RWPE2 (cell line): Measurements from ENCODE around the gene BFSP2.

Source experiments
- ATAC-seq: fragments of 200-7000 bp; cut with Tn5 transposase; 3 replicates; pipeline ENCODE4 v1.9.1; 2021; ENCODE audit warnings: low read depth
- DNase-seq: peaks from one replicate; pipeline ENCODE4 v3.0.0-alpha.2; 2020; ENCODE audit warnings: low spot score
- H3K27ac ChIP-seq: fragments of 450-650 bp; 2 replicates; pipeline ENCODE4 v1.5.1; 2017; ENCODE audit warnings: mild to moderate bottlenecking; ENCODE audit not compliant: poor library complexity, severe bottlenecking
- H3K27me3 ChIP-seq: fragments of 250-450 bp; sonication (Bioruptor Pico); 2 replicates; pipeline ENCODE4 v1.5.1; 2021; ENCODE audit warnings: mild to moderate bottlenecking, moderate library complexity; ENCODE audit not compliant: insufficient read depth, poor library complexity, severe bottlenecking
- H3K36me3 ChIP-seq: fragments of 250-450 bp; sonication (Bioruptor Pico); 2 replicates; pipeline ENCODE4 v1.5.1; 2020; ENCODE audit warnings: low read depth, mild to moderate bottlenecking, moderate library complexity
- H3K4me1 ChIP-seq: fragments of 250-450 bp; sonication (Bioruptor Pico); 2 replicates; pipeline ENCODE4 v1.5.1; 2021; ENCODE audit warnings: mild to moderate bottlenecking, moderate library complexity; ENCODE audit not compliant: insufficient read depth, poor library complexity, severe bottlenecking
- H3K4me3 ChIP-seq: fragments of 250-450 bp; sonication (Bioruptor Pico); 2 replicates; pipeline ENCODE4 v1.5.1; 2021; ENCODE audit warnings: mild to moderate bottlenecking, moderate library complexity; ENCODE audit not compliant: severe bottlenecking
- H3K9me3 ChIP-seq: fragments of 250-450 bp; sonication (Bioruptor Pico); 2 replicates; pipeline ENCODE4 v1.5.1; 2021; ENCODE audit warnings: mild to moderate bottlenecking, moderate library complexity; ENCODE audit not compliant: severe bottlenecking
- CTCF ChIP-seq: fragments of 450-650 bp; IDR thresholded peaks from one replicate; pipeline ENCODE4 v1.5.1; 2017; ENCODE audit warnings: mild to moderate bottlenecking, moderate library complexity; ENCODE audit not compliant: poor library complexity, severe bottlenecking

BFSP2 gene

GRCh38 chr3:133474251-133474801 is 74.5 kb downstream of the BFSP2 start:
- Histone ChIP-seq H3K4me1 (no peaks in the 10 kb centered on the region), H3K27me3 (no peaks in the 10 kb centered on the region), H3K4me3 (no peak overlapping the region), H3K36me3 (no peaks in the 10 kb centered on the region), H3K9me3 (no peaks in the 10 kb centered on the region), H3K27ac (no peak overlapping the region)
- no peak for TF ChIP-seq CTCF
- DNase-seq (no peak), ATAC-seq (no peak)

GRCh38 chr3:133474817-133475216 is 75.0 kb downstream of the BFSP2 start:
- ATAC-seq (no peak), DNase-seq (no peak)
- no peak for TF ChIP-seq CTCF
- Histone ChIP-seq H3K4me3 (no peak overlapping the region), H3K36me3 (no peaks in the 10 kb centered on the region), H3K27me3 (no peaks in the 10 kb centered on the region), H3K9me3 (no peaks in the 10 kb centered on the region), H3K4me1 (peaks cover 5% of the 10 kb centered on the region), H3K27ac (no peak overlapping the region)

DNA sequence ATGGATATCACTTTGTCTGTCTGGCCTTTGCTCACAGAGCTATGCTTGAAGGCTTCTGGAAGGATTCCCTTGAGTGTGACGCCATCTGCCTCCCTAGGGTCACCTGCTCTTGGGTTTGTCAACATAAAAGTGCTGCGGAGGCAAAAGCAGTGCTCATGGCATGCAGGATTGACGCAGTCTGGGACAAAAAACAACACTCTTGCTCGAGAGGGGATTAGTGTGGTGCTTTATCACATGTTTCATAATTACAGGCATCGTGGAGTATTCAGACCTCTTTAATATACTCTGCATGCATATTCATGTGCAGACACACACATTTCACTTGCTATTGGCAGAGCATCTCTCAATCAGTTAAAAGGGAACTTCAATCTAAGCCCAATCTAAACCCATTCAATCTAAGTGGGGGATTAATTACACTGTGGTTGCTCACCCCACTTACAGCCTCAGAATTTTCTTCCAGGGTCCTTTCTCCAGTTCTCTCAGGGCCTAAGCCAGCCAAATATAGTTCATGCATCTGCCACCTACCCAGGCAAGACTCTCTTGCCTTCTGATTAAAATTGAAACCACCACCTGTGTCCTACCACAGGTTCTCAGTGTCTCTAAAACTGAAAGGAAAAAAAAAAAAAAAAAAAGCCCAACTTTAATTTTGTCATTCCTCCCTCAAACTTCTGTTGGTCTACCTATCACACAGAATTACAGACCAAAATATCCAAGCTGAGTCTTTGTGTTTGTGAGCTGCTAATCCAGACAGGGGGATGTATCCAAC is 75.6 kb downstream of the BFSP2 start:
- Histone ChIP-seq H3K27ac (no peak overlapping the region), H3K27me3 (no peaks in the 10 kb centered on the region), H3K4me1 (peaks cover 9% of the 10 kb centered on the region), H3K36me3 (no peaks in the 10 kb centered on the region), H3K9me3 (no peaks in the 10 kb centered on the region), H3K4me3 (no peak overlapping the region)
- no peak for TF ChIP-seq CTCF
- DNase-seq (no peak), ATAC-seq (no peak)

DNA sequence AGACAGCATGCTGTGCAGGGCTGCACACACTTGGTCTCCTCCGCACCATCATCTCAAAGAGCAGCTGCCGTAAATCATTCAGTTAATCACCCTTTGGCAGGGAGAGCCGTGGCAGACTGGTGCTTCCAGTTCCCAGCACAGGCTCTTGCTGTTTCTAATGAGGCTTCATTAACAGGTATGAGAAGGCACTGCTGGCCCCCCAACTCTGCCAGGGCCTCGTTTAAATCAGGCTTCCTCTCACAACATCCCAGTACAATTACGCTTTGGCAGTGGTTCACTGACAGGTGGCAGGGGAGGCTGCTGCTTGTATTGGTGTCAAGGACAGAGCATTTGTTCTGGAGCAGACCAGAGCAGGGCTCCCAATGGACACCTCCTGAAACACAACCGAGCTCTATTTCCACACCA is 77.1 kb downstream of the BFSP2 start:
- ATAC-seq (no peak), DNase-seq (no peak)
- no peak for TF ChIP-seq CTCF
- Histone ChIP-seq H3K4me3 (no peak overlapping the region), H3K36me3 (no peaks in the 10 kb centered on the region), H3K9me3 (no peaks in the 10 kb centered on the region), H3K27ac (no peak overlapping the region), H3K27me3 (no peaks in the 10 kb centered on the region), H3K4me1 (peaks cover 14% of the 10 kb centered on the region)

DNA sequence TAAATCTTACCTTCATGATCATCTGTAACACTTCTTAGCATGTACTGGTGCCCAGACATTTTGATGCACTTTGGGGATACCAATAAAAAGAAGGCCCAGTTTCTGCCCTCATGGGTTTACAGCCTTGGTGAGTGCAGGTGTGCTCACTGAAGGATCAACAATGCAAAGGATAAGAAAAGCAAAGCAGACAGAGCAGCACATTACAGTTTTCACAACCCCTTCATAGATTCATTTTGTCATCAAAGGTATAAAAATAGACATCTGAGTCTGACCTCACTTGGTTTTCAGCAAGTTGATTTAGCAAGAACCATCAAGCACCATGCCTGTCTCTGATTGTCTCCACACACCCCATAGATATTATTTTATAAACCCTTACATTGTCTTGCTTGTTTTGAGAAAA is 77.6 kb downstream of the BFSP2 start:
- no peak overlapping the region for H3K27ac ChIP-seq
- peaks cover 14% of the 10 kb centered on the region for H3K4me1 ChIP-seq
- DNase-seq: no peak
- H3K4me3 ChIP-seq: no peak overlapping the region
- no peak for TF ChIP-seq CTCF
- no peaks in the 10 kb centered on the region for H3K9me3 ChIP-seq
- H3K36me3 ChIP-seq: no peaks in the 10 kb centered on the region
- no peak for ATAC-seq
- no peaks in the 10 kb centered on the region for H3K27me3 ChIP-seq
